ENCODE data around the gene GPRC5C.

The GPRC5C gene

GRCh38 chr17:74454197-74455024 lies 22.5 kb downstream of the GPRC5C start (continued):
- no peak for TF ChIP-seq ZNF518A (tag by site-specific recombination; conservative IDR thresholded peaks at IDR 0.05; ENCODE audit: low read depth)
- no peak for TF ChIP-seq ZNF677 (tag by site-specific recombination; IDR thresholded peaks at IDR 0.05)
- TF ChIP-seq ZNF76 (tag by site-specific recombination; IDR thresholded peaks at IDR 0.05; ENCODE audit: borderline replicate concordance, low read depth) = peak; percentile 51; the same call in 1 of the 2 replicates
- TF ChIP-seq PATZ1 (tag by site-specific recombination; IDR thresholded peaks at IDR 0.05) = peak; percentile 97
- 0 out of 2 replicates have a peak, but pooled peaks have one; percentile 42 for TF ChIP-seq PBX3 (CRISPR knock-in tag; IDR thresholded peaks at IDR 0.05)
- TF ChIP-seq ZNF114 (tag by site-specific recombination; IDR thresholded peaks at IDR 0.05) = no peak
- peak; percentile 85 for TF ChIP-seq ZSCAN30 (tag by site-specific recombination; IDR thresholded peaks at IDR 0.05)
- TF ChIP-seq ZNF768 (tag by site-specific recombination; IDR thresholded peaks at IDR 0.05) = no peak
- peak; percentile 60 for TF ChIP-seq ZNF341 (tag by site-specific recombination; IDR thresholded peaks at IDR 0.05; ENCODE audit: low read depth)
- TF ChIP-seq ZBTB10 (tag by site-specific recombination; IDR thresholded peaks at IDR 0.05) = 0 out of 2 replicates have a peak, but pooled peaks have one; percentile 21
- peak; percentile 79 for TF ChIP-seq KLF9 (tag by site-specific recombination; IDR thresholded peaks at IDR 0.05; ENCODE audit: low read depth)
- TF ChIP-seq ZNF202 (tag by site-specific recombination; IDR thresholded peaks at IDR 0.05; ENCODE audit: borderline replicate concordance) = no peak
- no peak for TF ChIP-seq ZNF645 (tag by site-specific recombination; IDR thresholded peaks at IDR 0.05)
- TF ChIP-seq ZNF18 (tag by site-specific recombination; IDR thresholded peaks at IDR 0.05) = no peak
- 0 out of 2 replicates have a peak, but pooled peaks have one; percentile 18 for TF ChIP-seq HIC1 (tag by site-specific recombination; IDR thresholded peaks at IDR 0.05)
- TF ChIP-seq ZNF112 (tag by site-specific recombination; IDR thresholded peaks at IDR 0.05) = no peak
- peak; percentile 94 for TF ChIP-seq EGR2 (tag by site-specific recombination; IDR thresholded peaks at IDR 0.05; ENCODE audit: low read depth)
- TF ChIP-seq ZFP3 (tag by site-specific recombination; IDR thresholded peaks at IDR 0.05; ENCODE audit: low read depth) = no peak
- no peak for TF ChIP-seq ZNF513 (tag by site-specific recombination; IDR thresholded peaks at IDR 0.05)
